Thoracic aorta (tissue), 2 donors: Measurements from ENCODE around the gene VWA8. TPM values are rescaled to one million over a fixed set of nuclear protein-coding genes. Genes with fewer than 3 reads are reported as not detected.
"Not testable (repeated sequence)": the region's sequence is repeated elsewhere in the genome, so short reads cannot be mapped to it uniquely, and the experiment has no call there.

Experiments used
- ATAC-seq: fragments of 150-250 bp; one replicate; pipeline ENCODE4 v1.8.0; 2017; ENCODE audit warnings: low read depth; ENCODE audit not compliant: insufficient number of reproducible peaks, low FRiP score
- DNase-seq: peaks from one replicate; pipeline ENCODE4 v3.0.0-alpha.2; 2020; ENCODE audit warnings: low spot score
- H3K27ac ChIP-seq, 2 donors: fragments of 200-600 bp; sonication (generic); 1 replicate in 1 of 2; 2 replicates in 1 of 2; pipeline ENCODE4 v1.5.1; 2016; ENCODE audit warnings: mild to moderate bottlenecking in 2 of 2, moderate library complexity in 2 of 2
- H3K27me3 ChIP-seq: fragments of 200-600 bp; sonication (generic); replicated peaks from 2 replicates; pipeline ENCODE4 v1.6.0; 2016; ENCODE audit warnings: mild to moderate bottlenecking; ENCODE audit not compliant: insufficient read depth
- H3K36me3 ChIP-seq: fragments of 200-600 bp; sonication (generic); one replicate; pipeline ENCODE4 v1.5.1; 2016
- H3K4me1 ChIP-seq, 2 donors: fragments of 200-600 bp; sonication (generic); 1 replicate in 1 of 2; 2 replicates in 1 of 2; pipeline versions ENCODE4 v1.5.1 to v1.6.0; 2016; ENCODE audit warnings: low read depth in 2 of 2, mild to moderate bottlenecking in 1 of 2; ENCODE audit not compliant: control insufficient read depth in 1 of 2
- H3K4me3 ChIP-seq: fragments of 200-600 bp; sonication (generic); 2 replicates; pipeline ENCODE4 v1.5.1; 2016; ENCODE audit warnings: mild to moderate bottlenecking
- H3K9me3 ChIP-seq: fragments of 200-600 bp; sonication (generic); 2 replicates; pipeline ENCODE4 v1.5.1; 2016
- total RNA-seq, 2 donors: library from RNA; depleted of rRNA; stranded (reverse); fragments of >200 nt; gene quantifications; one replicate each; pipeline versions ENCODE4 v1.1.0 to v1.2.3, GENCODE V29; 2016
- TF ChIP-seq, protein P1 (sequence below): fragments of 200-600 bp; sonication (generic); IDR thresholded peaks from one replicate; pipeline ENCODE4 v1.5.1; 2019; ENCODE audit warnings: antibody characterized with exemption

Gene VWA8
- total RNA-seq, 2 donors from 2014 or later: 19.8 to 25.3 TPM

DNA sequence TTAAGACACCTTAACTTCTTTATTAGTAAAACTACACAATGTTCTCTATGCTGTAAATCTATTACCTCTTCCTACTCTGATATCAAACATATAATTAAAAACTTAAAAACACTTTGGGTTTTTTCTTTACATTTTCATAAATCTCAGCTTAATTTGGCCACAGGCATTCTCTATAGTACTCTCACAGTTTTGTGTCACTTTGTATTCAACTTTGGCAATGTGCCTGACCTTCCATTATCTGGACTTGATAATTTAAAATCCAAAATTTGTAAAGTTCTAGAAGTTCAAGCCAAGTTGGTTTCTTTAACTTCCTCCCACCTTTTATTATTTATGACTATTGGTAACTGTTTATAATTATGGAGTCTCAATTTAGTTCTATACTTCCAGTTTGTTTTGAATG is 46.4 kb downstream of the VWA8 start:
- H3K36me3 ChIP-seq: no peaks in the 10 kb centered on the region
- H3K4me3 ChIP-seq: no peak overlapping the region
- H3K9me3 ChIP-seq: no peaks in the 10 kb centered on the region
- TF ChIP-seq, protein P1, sequence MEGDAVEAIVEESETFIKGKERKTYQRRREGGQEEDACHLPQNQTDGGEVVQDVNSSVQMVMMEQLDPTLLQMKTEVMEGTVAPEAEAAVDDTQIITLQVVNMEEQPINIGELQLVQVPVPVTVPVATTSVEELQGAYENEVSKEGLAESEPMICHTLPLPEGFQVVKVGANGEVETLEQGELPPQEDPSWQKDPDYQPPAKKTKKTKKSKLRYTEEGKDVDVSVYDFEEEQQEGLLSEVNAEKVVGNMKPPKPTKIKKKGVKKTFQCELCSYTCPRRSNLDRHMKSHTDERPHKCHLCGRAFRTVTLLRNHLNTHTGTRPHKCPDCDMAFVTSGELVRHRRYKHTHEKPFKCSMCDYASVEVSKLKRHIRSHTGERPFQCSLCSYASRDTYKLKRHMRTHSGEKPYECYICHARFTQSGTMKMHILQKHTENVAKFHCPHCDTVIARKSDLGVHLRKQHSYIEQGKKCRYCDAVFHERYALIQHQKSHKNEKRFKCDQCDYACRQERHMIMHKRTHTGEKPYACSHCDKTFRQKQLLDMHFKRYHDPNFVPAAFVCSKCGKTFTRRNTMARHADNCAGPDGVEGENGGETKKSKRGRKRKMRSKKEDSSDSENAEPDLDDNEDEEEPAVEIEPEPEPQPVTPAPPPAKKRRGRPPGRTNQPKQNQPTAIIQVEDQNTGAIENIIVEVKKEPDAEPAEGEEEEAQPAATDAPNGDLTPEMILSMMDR: no peak
- ATAC-seq (no peak), DNase-seq (no peak)
- no peaks in the 10 kb centered on the region for H3K27me3 ChIP-seq
- no peak overlapping the region for H3K27ac ChIP-seq
- peaks cover 24 to 39% of the 10 kb centered on the region in 2 donors for H3K4me1 ChIP-seq

DNA sequence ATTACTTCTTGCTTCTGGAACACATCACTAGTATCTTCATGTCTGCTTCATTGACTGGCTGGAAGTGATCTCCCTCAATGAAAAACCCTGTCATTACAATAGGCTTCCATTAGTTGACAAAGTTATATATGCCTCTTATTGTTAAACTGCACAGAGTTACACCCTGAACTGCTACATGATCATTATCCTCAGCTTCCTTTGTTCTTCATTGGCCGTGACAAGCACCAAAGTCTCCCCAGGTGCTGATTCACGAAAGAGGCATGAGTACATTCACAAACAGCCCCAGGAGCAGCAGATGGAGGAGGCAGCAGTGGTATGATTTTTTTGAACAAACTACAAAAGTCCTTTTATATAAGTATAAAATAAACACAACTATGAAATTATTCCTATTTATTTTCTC is 51.4 kb downstream of the VWA8 start:
- Histone ChIP-seq H3K27ac (no peak overlapping the region), H3K4me1 (peaks cover 0 to 3% of the 10 kb centered on the region in 2 donors), H3K4me3 (no peak overlapping the region), H3K9me3 (no peaks in the 10 kb centered on the region), H3K36me3 (no peaks in the 10 kb centered on the region), H3K27me3 (no peaks in the 10 kb centered on the region)
- TF ChIP-seq, protein P1: no peak
- DNase-seq (no peak), ATAC-seq (no peak)

DNA sequence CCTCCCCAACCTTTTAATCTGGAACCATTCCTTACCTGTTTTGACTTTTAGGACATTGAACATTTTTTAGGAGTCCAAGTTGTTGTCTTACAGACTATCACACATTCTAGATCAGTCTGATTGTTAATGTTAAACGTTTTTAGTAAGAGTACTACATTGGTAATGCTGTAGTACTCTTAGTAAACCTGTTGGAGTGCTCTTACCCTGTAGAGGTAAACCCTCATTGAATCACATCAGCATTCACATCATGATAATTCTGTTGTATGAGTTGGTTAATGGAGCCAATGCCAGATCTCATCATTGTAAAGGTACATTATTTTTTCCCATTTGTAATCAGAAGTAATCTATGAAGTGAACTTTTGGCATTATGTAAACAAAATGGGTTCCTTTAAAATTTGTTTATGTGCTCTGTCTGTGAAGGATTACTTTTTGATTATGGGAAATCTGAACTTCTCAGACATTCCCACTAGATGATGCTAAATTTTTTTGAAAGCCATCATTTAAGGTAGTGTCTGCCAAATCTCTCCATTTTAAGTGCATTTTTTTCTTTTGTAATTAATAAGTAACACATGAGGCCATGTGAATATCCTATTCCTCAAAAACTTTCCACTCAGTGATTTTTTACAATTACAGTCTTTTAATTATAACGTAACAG is 55.2 kb downstream of the VWA8 start:
- H3K27ac ChIP-seq: no peak overlapping the region
- no peaks in the 10 kb centered on the region for H3K9me3 ChIP-seq
- TF ChIP-seq, protein P1: no peak
- no peak overlapping the region for H3K4me3 ChIP-seq
- ATAC-seq (no peak), DNase-seq (no peak)
- H3K36me3 ChIP-seq: no peaks in the 10 kb centered on the region
- H3K27me3 ChIP-seq: no peaks in the 10 kb centered on the region
- no peaks in the 10 kb centered on the region for H3K4me1 ChIP-seq

DNA sequence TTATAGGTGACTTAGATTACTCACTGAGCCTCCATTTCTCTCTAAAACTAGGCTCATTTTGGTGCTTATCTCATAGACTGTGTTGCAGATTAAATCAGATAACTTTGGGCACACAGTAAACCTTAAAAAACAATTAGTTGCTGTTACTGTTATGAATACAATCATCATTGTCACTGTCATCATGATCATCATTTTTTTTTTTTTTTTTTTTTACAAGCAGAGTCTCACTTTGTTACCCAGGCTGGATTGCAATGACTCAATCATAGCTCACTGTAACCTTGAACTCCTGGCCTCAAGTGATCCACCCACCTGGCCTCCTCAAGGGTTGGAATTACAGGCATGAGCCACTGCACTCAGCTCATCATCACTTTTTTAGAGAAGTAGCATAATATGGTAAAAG is 60.0 kb downstream of the VWA8 start:
- no peaks in the 10 kb centered on the region for H3K36me3 ChIP-seq
- TF ChIP-seq, protein P1: no peak
- no peaks in the 10 kb centered on the region for H3K27me3 ChIP-seq
- ATAC-seq (no peak), DNase-seq (no peak)
- H3K27ac ChIP-seq: no peak overlapping the region
- H3K4me3 ChIP-seq: no peak overlapping the region
- H3K4me1 ChIP-seq: no peaks in the 10 kb centered on the region
- H3K9me3 ChIP-seq: no peaks in the 10 kb centered on the region

GRCh38 chr13:41898411-41898810 is 62.5 kb downstream of the VWA8 start:
- not testable (repeated sequence) for H3K4me1 ChIP-seq, ATAC-seq, H3K27me3 ChIP-seq, H3K27ac ChIP-seq, H3K36me3 ChIP-seq, H3K4me3 ChIP-seq, H3K9me3 ChIP-seq, DNase-seq

GRCh38 chr13:41897126-41897525 is 63.8 kb downstream of the VWA8 start:
- TF ChIP-seq, protein P1: no peak
- DNase-seq: no peak

More at GRCh38 chr13:41897126-41897525, 63.8 kb downstream of the VWA8 start:
- Histone ChIP-seq H3K9me3 (no peaks in the 10 kb centered on the region), H3K36me3 (no peaks in the 10 kb centered on the region), H3K4me3 (no peak overlapping the region), H3K27ac (no peak overlapping the region), H3K4me1 (no peaks in the 10 kb centered on the region), H3K27me3 (no peaks in the 10 kb centered on the region)
- no peak for ATAC-seq
